KMS-11 (cell line): ENCODE results near the gene FGF14.

Experiments used
- H2AFZ ChIP-seq: fragments of 200-600 bp; sonication (generic); 2 replicates; pipeline ENCODE4 v1.6.1; 2016; ENCODE audit warnings: antibody characterized with exemption, mixed run types, low read depth
- H3K27ac ChIP-seq: fragments of 200-600 bp; sonication (generic); 2 replicates; pipeline ENCODE4 v1.6.1; 2016; ENCODE audit warnings: mild to moderate bottlenecking, mixed run types
- H3K27me3 ChIP-seq: fragments of 200-600 bp; sonication (generic); 2 replicates; pipeline ENCODE4 v1.6.1; 2017; ENCODE audit warnings: mild to moderate bottlenecking, low read depth, mixed run types, moderate library complexity; ENCODE audit not compliant: insufficient read depth
- H3K36me3 ChIP-seq: fragments of 200-600 bp; sonication (generic); 2 replicates; pipeline ENCODE4 v1.6.1; 2017; ENCODE audit warnings: mild to moderate bottlenecking, mixed run types; ENCODE audit not compliant: insufficient read depth
- H3K4me1 ChIP-seq: fragments of 200-600 bp; sonication (generic); 2 replicates; pipeline ENCODE4 v1.6.1; 2016; ENCODE audit warnings: mild to moderate bottlenecking, low read depth, mixed run types; ENCODE audit not compliant: poor library complexity, severe bottlenecking
- H3K4me2 ChIP-seq: fragments of 200-600 bp; sonication (generic); 2 replicates; pipeline ENCODE4 v1.7.0; 2016; ENCODE audit warnings: mild to moderate bottlenecking, mixed run types
- H3K4me3 ChIP-seq: fragments of 200-600 bp; sonication (generic); IDR thresholded peaks from 2 replicates; pipeline ENCODE4 v1.6.1; 2017; ENCODE audit warnings: low read depth, low read length, mixed read lengths; ENCODE audit not compliant: insufficient read depth
- H3K79me2 ChIP-seq: fragments of 200-600 bp; sonication (generic); 2 replicates; pipeline ENCODE4 v1.6.1; 2016; ENCODE audit warnings: low read depth, mixed run types; ENCODE audit not compliant: insufficient read depth
- H3K9ac ChIP-seq: fragments of 200-600 bp; sonication (generic); 2 replicates; pipeline ENCODE4 v1.6.1; 2016; ENCODE audit warnings: mild to moderate bottlenecking, mixed run types
- H4K20me1 ChIP-seq: fragments of 200-600 bp; sonication (generic); 2 replicates; pipeline ENCODE4 v1.6.1; 2016; ENCODE audit warnings: mild to moderate bottlenecking, mixed run types; ENCODE audit not compliant: insufficient read depth
- CTCF ChIP-seq: fragments of 200-600 bp; sonication (generic); conservative IDR thresholded peaks from 2 replicates; pipeline ENCODE4 v1.6.1; 2017; ENCODE audit warnings: low read depth, mild to moderate bottlenecking, antibody characterized with exemption, low read length, moderate library complexity, mixed read lengths

The FGF14 gene

GRCh38 chr13:102294407-102295018 is 107.3 kb downstream of the FGF14 start:
- no peak for TF ChIP-seq CTCF
- H4K20me1 ChIP-seq, result no peaks in the 10 kb centered on the region
- H3K4me3 ChIP-seq, result no peak overlapping the region
- H3K27ac ChIP-seq, result no peak overlapping the region
- no peak overlapping the region for H3K4me2 ChIP-seq
- no peaks in the 10 kb centered on the region for H3K27me3 ChIP-seq
- no peaks in the 10 kb centered on the region for H3K4me1 ChIP-seq
- no peak overlapping the region for H3K9ac ChIP-seq
- H2AFZ ChIP-seq, result no peak overlapping the region
- no peaks in the 10 kb centered on the region for H3K79me2 ChIP-seq
- H3K36me3 ChIP-seq, result no peaks in the 10 kb centered on the region

GRCh38 chr13:102293723-102294122 is 108.1 kb downstream of the FGF14 start:
- TF ChIP-seq CTCF, result no peak

GRCh38 chr13:102291587-102292218 is 110.1 kb downstream of the FGF14 start:
- Histone ChIP-seq H3K36me3 (no peaks in the 10 kb centered on the region), H2AFZ (no peak overlapping the region), H4K20me1 (no peaks in the 10 kb centered on the region), H3K27ac (no peak overlapping the region), H3K4me1 (no peaks in the 10 kb centered on the region), H3K9ac (no peak overlapping the region), H3K27me3 (no peaks in the 10 kb centered on the region), H3K79me2 (no peaks in the 10 kb centered on the region), H3K4me2 (no peak overlapping the region), H3K4me3 (no peak overlapping the region)
- TF ChIP-seq CTCF, result no peak

More at GRCh38 chr13:102293723-102294122, 108.1 kb downstream of the FGF14 start:
- no peak overlapping the region for H3K4me3 ChIP-seq
- H3K79me2 ChIP-seq, result no peaks in the 10 kb centered on the region
- H3K4me2 ChIP-seq, result no peak overlapping the region
- no peak overlapping the region for H3K27ac ChIP-seq
- H3K9ac ChIP-seq, result no peak overlapping the region
- H3K27me3 ChIP-seq, result no peaks in the 10 kb centered on the region
- H2AFZ ChIP-seq, result no peak overlapping the region
- H4K20me1 ChIP-seq, result no peaks in the 10 kb centered on the region
- no peaks in the 10 kb centered on the region for H3K4me1 ChIP-seq
- no peaks in the 10 kb centered on the region for H3K36me3 ChIP-seq

- Histone ChIP-seq H3K27ac (no peak overlapping the region), H3K79me2 (no peaks in the 10 kb centered on the region), H3K27me3 (no peaks in the 10 kb centered on the region), H3K4me3 (no peak overlapping the region), H3K9ac (no peak overlapping the region), H3K4me1 (no peaks in the 10 kb centered on the region), H2AFZ (no peak overlapping the region), H3K36me3 (no peaks in the 10 kb centered on the region), H3K4me2 (no peak overlapping the region), H4K20me1 (no peaks in the 10 kb centered on the region)
- no peak for TF ChIP-seq CTCF
Observed at GRCh38 chr13:102289606-102290005, 112.2 kb downstream of the FGF14 start.
